Stimulated activated CD4-positive, alpha-beta T cell treated with anti-CD3 and anti-CD28 coated beads, Interleukin-12 subunit alpha, Interleukin-12 subunit beta, amount 100 ng/mL, for 48 hours (primary cell): ENCODE data around the gene GDF15.

ENCODE experiments used
- DNase-seq, 3 donors: peaks; one replicate each; pipeline ENCODE4 v3.0.0-alpha.2; 2020; ENCODE audit warnings: low read depth in 2 of 3, low spot score in 1 of 3

Gene GDF15

GRCh38 chr19:18417250-18418028 is 31.5 kb downstream of the GDF15 start:
- DNase-seq: no peak

GRCh38 chr19:18418029-18418482 is 32.1 kb downstream of the GDF15 start:
- no peak for DNase-seq

- no peak for DNase-seq
Measured at GRCh38 chr19:18418483-18419194, 32.7 kb downstream of the GDF15 start.

- peak in 1 of 3 donors; percentile 66 for DNase-seq
Measured at GRCh38 chr19:18419195-18419698, 33.3 kb downstream of the GDF15 start, which contains the start of gene SSBP4. Gene SSBP4, plus strand, starts transcription at chr19:18419398. Its CDS starts 251 bp downstream, at chr19:18419649.

GRCh38 chr19:18419699-18420460 is 33.9 kb downstream of the GDF15 start:
- peak in 1 of 3 donors; percentile 43 for DNase-seq

- no peak for DNase-seq
Measured at GRCh38 chr19:18420930-18421329, 35.0 kb downstream of the GDF15 start.

GRCh38 chr19:18421371-18421959 is 35.5 kb downstream of the GDF15 start:
- no peak for DNase-seq

GRCh38 chr19:18422530-18423191 is 36.7 kb downstream of the GDF15 start:
- no peak for DNase-seq

- no peak for DNase-seq
Measured at GRCh38 chr19:18423258-18424020, 37.5 kb downstream of the GDF15 start.

- no peak for DNase-seq
Measured at GRCh38 chr19:18424122-18424889, 38.3 kb downstream of the GDF15 start.

- no peak for DNase-seq
Measured at GRCh38 chr19:18424890-18425514, 39.0 kb downstream of the GDF15 start.

GRCh38 chr19:18425515-18426415 is 39.8 kb downstream of the GDF15 start:
- no peak for DNase-seq

- DNase-seq: no peak
Measured at GRCh38 chr19:18426416-18426767, 40.4 kb downstream of the GDF15 start.

GRCh38 chr19:18427080-18427742 is 41.3 kb downstream of the GDF15 start:
- no peak for DNase-seq

- no peak for DNase-seq
Measured at GRCh38 chr19:18427743-18428113, 41.8 kb downstream of the GDF15 start.

GRCh38 chr19:18428173-18428786 is 42.3 kb downstream of the GDF15 start:
- DNase-seq: no peak
